K562 (cell line): ENCODE measurements around the gene KMT2E. TPM values are rescaled to one million over a fixed set of nuclear protein-coding genes. Genes with fewer than 3 reads are reported as not detected.

ENCODE experiments used
- HEY1 ChIP-seq: fragments of 250-450 bp; sonication (Bioruptor Pico); IDR thresholded peaks from 2 replicates; pipeline ENCODE4 v1.5.0; 2020; ENCODE audit warnings: mild to moderate bottlenecking, moderate library complexity, borderline replicate concordance
- JUND ChIP-seq, 2 experiments: IDR thresholded peaks; 2 replicates in 1 of 2; 3 replicates in 1 of 2; pipeline ENCODE4 v1.6.1; 2011; ENCODE audit warnings: borderline replicate concordance in 2 of 2, low read depth in 2 of 2, low read length in 2 of 2, improper control_type of control experiment in 1 of 2, missing biosample characterization in 1 of 2, missing genetic modification characterization in 1 of 2, missing genetic modification reagents in 1 of 2
- MAZ ChIP-seq, 2 experiments: fragments of 450-650 bp in 1 of 2; sonication (generic) in 1 of 2; formaldehyde crosslinking; IDR thresholded peaks in 1 of 2; conservative IDR thresholded peaks in 1 of 2; 2 replicates each; pipeline versions ENCODE4 v1.4.0 to v1.5.0; 2020; ENCODE audit warnings: mild to moderate bottlenecking in 1 of 2, missing genetic modification reagents in 1 of 2
- ZNF232 ChIP-seq: sonication (generic); formaldehyde crosslinking; IDR thresholded peaks from 2 replicates; pipeline ENCODE4 v1.8.0; 2022; ENCODE audit warnings: mild to moderate bottlenecking, missing genetic modification reagents
- ZNF324 ChIP-seq: fragments of 250-450 bp; sonication (Bioruptor Pico); IDR thresholded peaks from 2 replicates; pipeline ENCODE4 v1.4.0; 2020; ENCODE audit warnings: mild to moderate bottlenecking
- polyA plus RNA-seq, 8 experiments: library from polyadenylated mRNA; depleted of rRNA in 4 of 8; stranded (reverse) in 5 of 8; unstranded in 3 of 8; fragments of >200 nt; fragmentation: Nextera tagmentation in 2 of 8; fragmentation: Illumina TruSeq in 1 of 8; extraction: Ambion mirVana in 2 of 8; extraction: Trizol in 1 of 8; gene quantifications; 2 replicates each; pipeline versions ENCODE4 v1.2.1 to v1.2.3, GENCODE V29; 2011 to 2014; ENCODE audit warnings: inconsistent platforms in 1 of 8, missing spikeins in 1 of 8
- total RNA-seq, 7 experiments: library from RNA; depleted of rRNA in 6 of 7; stranded (reverse); fragments of >200 nt in 6 of 7; fragmentation: Illumina TruSeq in 2 of 7; extraction: Trizol in 2 of 7; gene quantifications; 2 replicates each; pipeline versions ENCODE4 v1.2.1 to v1.2.3, GENCODE V29; 2011 to 2021; ENCODE audit warnings: low replicate concordance in 1 of 7
- TF ChIP-seq, protein P1 (sequence below): sonication (generic); formaldehyde crosslinking; IDR thresholded peaks from 2 replicates; pipeline ENCODE4 v1.8.0; 2022; ENCODE audit warnings: missing genetic modification reagents, mild to moderate bottlenecking, borderline replicate concordance
- TF ChIP-seq, protein P2 (sequence below), 2 experiments: fragments of 450-650 bp; IDR thresholded peaks; 2 replicates each; pipeline ENCODE4 v1.6.1; 2016
- TF ChIP-seq, protein P3 (sequence below): fragments of 450-650 bp; conservative IDR thresholded peaks from 2 replicates; pipeline ENCODE4 v1.6.1; 2016; ENCODE audit warnings: missing genetic modification characterization, low read depth, mild to moderate bottlenecking, missing compliant biosample characterization, moderate library complexity

KMT2E gene
- total and polyA plus RNA-seq, 9 of the 15 experiments (the other 6 are each of a cell fraction or from before 2014, with no cell fraction given): 8.9 to 55.3 (median 38.1) TPM

DNA sequence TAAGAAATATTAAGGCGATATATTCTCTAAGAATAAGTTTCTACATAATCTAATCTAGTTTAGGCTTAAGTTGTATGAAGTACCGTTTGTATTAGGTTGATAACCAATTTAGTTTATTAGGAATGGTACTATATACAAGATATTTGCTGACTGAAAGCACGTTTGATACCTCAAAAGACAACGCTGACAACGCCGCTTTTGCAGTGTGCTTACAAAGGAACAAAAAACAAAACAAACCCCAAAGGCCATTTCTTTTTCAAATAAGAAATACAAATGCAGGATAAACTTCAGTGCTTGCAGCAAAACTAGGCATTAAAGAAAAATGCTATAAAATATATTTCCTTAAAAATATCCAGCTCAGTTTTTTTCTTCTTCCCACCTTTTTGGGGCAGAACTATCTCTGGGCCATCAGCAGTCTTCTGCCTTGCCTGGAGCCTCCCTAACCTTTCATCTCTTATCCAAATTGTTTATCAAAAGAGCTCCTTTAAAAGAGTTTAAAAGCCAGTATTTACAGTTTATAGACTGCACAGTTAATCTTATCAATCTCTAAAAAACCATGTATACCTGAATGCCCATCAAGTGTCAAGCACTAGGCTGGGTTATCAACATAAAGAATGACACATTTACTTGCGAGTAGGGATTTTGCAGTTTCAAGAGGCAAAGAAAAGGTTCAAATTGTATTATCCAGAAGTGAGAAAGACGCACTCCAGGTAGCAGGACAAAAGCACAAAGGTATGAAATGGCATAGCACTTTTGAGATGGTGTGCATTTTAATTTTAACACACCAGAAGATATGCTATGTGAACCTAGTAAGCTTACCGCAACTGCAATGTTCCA lies 4.1 kb upstream of the KMT2E start (continued):
- TF ChIP-seq, protein P1, sequence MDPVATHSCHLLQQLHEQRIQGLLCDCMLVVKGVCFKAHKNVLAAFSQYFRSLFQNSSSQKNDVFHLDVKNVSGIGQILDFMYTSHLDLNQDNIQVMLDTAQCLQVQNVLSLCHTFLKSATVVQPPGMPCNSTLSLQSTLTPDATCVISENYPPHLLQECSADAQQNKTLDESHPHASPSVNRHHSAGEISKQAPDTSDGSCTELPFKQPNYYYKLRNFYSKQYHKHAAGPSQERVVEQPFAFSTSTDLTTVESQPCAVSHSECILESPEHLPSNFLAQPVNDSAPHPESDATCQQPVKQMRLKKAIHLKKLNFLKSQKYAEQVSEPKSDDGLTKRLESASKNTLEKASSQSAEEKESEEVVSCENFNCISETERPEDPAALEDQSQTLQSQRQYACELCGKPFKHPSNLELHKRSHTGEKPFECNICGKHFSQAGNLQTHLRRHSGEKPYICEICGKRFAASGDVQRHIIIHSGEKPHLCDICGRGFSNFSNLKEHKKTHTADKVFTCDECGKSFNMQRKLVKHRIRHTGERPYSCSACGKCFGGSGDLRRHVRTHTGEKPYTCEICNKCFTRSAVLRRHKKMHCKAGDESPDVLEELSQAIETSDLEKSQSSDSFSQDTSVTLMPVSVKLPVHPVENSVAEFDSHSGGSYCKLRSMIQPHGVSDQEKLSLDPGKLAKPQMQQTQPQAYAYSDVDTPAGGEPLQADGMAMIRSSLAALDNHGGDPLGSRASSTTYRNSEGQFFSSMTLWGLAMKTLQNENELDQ (CRISPR knock-in tag): no peak
- TF ChIP-seq ZNF324 (0 out of 2 replicates have a peak, but pooled peaks have one; percentile 17), MAZ (CRISPR knock-in tag; conservative IDR thresholded peaks at IDR 0.05 in 1 of 2, IDR thresholded peaks at IDR 0.05 in 1 of 2) (0 out of 4 replicates have a peak, but pooled peaks of 1 of the 2 experiments have one; percentile 10), JUND (IDR thresholded peaks at IDR 0.05; ENCODE audit: borderline replicate concordance, low read depth, low read length) (no peak), JUND (tag; IDR thresholded peaks at IDR 0.05; ENCODE audit: borderline replicate concordance, low read depth, low read length) (0 out of 3 replicates have a peak, but pooled peaks have one; percentile 14), HEY1 (0 out of 2 replicates have a peak, but pooled peaks have one; percentile 49), ZNF232 (CRISPR knock-in tag) (0 out of 2 replicates have a peak, but pooled peaks have one; percentile 55)
- TF ChIP-seq, protein P2, sequence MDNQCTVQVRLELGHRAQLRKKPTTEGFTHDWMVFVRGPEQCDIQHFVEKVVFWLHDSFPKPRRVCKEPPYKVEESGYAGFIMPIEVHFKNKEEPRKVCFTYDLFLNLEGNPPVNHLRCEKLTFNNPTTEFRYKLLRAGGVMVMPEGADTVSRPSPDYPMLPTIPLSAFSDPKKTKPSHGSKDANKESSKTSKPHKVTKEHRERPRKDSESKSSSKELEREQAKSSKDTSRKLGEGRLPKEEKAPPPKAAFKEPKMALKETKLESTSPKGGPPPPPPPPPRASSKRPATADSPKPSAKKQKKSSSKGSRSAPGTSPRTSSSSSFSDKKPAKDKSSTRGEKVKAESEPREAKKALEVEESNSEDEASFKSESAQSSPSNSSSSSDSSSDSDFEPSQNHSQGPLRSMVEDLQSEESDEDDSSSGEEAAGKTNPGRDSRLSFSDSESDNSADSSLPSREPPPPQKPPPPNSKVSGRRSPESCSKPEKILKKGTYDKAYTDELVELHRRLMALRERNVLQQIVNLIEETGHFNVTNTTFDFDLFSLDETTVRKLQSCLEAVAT (IDR thresholded peaks at IDR 0.05): 0 out of 4 replicates have a peak, but pooled peaks of 1 of the 2 experiments have one; percentile 5
- TF ChIP-seq, protein P3, sequence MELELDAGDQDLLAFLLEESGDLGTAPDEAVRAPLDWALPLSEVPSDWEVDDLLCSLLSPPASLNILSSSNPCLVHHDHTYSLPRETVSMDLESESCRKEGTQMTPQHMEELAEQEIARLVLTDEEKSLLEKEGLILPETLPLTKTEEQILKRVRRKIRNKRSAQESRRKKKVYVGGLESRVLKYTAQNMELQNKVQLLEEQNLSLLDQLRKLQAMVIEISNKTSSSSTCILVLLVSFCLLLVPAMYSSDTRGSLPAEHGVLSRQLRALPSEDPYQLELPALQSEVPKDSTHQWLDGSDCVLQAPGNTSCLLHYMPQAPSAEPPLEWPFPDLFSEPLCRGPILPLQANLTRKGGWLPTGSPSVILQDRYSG (tag): 0 out of 2 replicates have a peak, but pooled peaks have one; percentile 44
- TF ChIP-seq, all 486 proteins: peak for 13
